GM06990 (cell line): Measurements from ENCODE around the gene FERD3L.

Experiments used
- DNase-seq: peaks from one replicate; pipeline ENCODE4 v3.0.0-alpha.2; 2011; ENCODE audit not compliant: insufficient read length; ENCODE audit errors: extremely low read depth
- H3K27me3 ChIP-seq: replicated peaks from 2 replicates; pipeline ENCODE4 v1.6.0; 2011; ENCODE audit warnings: low read length; ENCODE audit not compliant: control insufficient read depth, insufficient read depth
- H3K36me3 ChIP-seq: 2 replicates; pipeline ENCODE4 v1.5.1; 2011; ENCODE audit warnings: low read length; ENCODE audit not compliant: control insufficient read depth, insufficient read depth
- H3K4me3 ChIP-seq: replicated peaks from 2 replicates; pipeline ENCODE4 v1.5.1; 2011; ENCODE audit warnings: low read depth, mild to moderate bottlenecking, control low read depth, low read length
- TF ChIP-seq, protein P1 (sequence below): IDR thresholded peaks from 2 replicates; pipeline ENCODE4 v1.5.1; 2011; ENCODE audit warnings: low read length, control low read depth, mild to moderate bottlenecking, inconsistent platforms; ENCODE audit not compliant: insufficient read depth, poor library complexity, severe bottlenecking

FERD3L gene

DNA sequence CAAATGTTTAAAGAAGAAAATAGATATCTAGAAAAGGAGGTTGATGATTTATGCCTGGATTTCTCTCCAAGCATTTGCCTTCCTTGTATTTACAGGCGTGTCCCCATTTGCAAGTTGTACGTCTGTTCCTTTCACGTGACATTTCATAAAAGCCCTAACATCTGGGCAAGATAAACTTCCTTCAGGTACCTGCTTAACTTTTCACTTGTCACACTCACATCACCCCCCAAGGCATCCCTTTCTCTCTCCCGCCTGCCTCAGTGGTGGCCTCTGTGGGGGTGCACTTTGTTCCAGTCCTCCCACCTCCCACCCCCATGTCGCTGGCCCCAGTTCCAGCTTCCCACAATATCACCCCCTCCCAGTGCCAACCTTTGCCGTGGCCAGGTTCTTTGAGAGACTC lies 34.4 kb downstream of the FERD3L start:
- no peak for DNase-seq
- TF ChIP-seq, protein P1, sequence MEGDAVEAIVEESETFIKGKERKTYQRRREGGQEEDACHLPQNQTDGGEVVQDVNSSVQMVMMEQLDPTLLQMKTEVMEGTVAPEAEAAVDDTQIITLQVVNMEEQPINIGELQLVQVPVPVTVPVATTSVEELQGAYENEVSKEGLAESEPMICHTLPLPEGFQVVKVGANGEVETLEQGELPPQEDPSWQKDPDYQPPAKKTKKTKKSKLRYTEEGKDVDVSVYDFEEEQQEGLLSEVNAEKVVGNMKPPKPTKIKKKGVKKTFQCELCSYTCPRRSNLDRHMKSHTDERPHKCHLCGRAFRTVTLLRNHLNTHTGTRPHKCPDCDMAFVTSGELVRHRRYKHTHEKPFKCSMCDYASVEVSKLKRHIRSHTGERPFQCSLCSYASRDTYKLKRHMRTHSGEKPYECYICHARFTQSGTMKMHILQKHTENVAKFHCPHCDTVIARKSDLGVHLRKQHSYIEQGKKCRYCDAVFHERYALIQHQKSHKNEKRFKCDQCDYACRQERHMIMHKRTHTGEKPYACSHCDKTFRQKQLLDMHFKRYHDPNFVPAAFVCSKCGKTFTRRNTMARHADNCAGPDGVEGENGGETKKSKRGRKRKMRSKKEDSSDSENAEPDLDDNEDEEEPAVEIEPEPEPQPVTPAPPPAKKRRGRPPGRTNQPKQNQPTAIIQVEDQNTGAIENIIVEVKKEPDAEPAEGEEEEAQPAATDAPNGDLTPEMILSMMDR, result no peak
- Histone ChIP-seq H3K4me3 (no peak overlapping the region), H3K27me3 (peaks cover 3% of the 10 kb centered on the region), H3K36me3 (no peaks in the 10 kb centered on the region)

DNA sequence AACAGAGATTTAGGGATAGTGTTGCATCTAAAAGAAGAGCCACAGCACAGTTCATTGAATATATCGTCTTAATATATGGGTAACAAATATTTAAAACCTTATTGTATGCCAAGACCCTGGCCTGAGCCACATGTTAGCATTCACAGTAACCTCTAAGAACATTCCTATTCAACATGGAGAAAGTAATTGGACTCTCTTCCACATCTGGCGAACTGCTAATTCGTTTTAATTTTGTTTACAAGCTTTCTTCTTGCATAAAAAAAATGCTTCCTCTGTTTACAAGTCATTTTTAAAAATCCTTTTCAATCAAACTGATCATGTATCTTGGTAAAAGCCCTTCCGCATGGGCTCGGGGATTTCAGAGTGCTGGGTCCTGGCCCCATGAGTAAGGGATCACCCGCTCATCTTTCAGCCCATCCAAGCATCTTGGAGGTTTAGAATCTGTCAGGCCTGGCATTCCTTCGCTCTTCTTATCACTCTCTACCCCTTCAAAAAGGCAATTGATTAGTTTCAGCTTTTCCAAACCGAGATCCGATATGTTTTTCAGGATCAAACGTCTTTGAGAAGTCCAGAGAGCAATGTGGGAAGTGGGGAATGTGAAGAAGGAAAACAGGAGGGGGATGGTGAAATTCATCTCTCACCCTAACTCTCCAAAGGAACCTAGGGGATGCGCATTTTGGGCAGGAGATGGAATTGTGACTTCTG lies 35.0 kb downstream of the FERD3L start:
- DNase-seq, result no peak
- TF ChIP-seq, protein P1, result no peak
- Histone ChIP-seq H3K36me3 (no peaks in the 10 kb centered on the region), H3K4me3 (no peak overlapping the region), H3K27me3 (peaks cover 3% of the 10 kb centered on the region)

DNA sequence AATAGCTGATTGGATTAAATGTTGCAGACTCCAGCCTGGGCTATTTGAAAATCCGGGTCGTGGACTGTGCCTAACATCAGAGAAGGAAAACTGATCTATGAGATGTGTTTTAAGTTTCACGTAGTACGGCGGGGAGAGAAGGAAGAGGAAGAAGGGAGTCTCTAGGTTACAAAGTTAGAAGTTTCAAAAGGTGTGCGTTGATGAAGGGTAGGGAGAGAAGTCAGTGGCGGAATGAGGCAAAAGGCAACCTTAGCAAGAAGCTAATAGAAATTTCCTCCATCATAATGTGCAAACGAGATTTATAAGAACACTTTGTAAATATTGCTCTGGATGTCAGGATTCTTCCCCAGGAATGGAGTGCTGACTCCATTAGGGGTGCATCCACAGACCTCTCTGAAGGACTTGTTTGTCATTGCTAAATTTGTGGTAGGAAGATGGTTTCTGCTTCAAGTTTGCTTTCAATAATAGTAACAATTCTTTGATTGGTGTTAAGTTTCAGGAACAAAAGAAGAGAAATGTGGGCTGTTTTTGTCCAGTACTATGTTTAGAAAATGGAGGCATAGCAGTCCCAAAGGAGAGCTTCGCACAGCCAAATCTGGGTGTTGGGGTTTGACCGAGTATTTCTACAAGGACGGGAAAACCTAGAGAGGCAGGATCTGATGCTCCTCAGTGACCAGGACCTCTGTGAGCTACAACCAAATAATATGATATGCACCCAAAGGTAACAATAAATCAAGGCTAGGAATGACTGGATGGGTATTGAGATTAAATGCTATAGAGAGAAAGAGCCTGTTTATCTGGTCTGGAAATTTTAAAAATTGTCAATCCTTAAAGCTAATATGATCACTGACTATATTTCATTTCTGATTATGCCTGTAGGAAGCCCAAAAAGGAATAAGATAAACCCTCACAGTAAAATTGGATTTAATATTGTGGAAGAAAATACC lies 35.9 kb downstream of the FERD3L start:
- H3K36me3 ChIP-seq, result no peaks in the 10 kb centered on the region
- no peak overlapping the region for H3K4me3 ChIP-seq
- DNase-seq, result no peak
- TF ChIP-seq, protein P1, result no peak
- peaks cover 3% of the 10 kb centered on the region for H3K27me3 ChIP-seq

DNA sequence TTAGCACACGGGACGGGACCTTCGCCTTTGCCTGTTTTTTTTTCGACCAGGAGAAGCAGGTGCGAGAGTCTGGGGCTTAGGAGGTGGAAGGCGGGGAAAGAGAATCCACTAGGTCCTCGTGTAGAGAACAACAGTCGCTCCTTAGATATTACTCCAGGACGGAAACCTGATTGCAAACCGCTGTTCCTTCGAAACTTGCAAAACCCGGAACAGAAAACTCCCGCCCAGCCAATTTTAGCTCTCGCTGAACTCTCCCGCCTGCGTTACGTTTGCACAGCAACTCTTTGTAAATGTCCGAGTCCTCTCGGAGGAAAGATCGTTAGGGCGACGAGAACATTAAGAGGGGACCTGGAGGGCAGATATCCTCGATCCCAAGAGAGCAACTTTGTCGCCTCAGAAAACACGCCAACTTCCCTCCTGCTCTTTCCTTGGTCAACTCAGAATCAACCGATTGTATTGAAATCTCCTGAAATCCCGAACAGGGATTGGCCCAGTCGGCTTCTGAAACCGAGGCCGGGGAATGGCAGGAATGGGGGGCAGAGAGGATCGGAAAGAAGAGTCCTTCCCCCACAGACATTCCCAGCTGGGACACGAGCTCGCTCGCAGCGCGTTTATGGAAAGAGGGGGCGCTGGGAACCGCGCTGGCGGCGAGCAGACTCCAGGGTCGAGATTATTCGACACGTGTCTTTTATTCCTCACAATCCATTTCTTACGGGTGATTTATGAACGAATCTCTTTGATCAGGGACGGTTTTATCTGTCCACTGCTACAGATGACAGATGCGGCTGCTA lies 37.7 kb downstream of the FERD3L start:
- no peak for DNase-seq

DNA sequence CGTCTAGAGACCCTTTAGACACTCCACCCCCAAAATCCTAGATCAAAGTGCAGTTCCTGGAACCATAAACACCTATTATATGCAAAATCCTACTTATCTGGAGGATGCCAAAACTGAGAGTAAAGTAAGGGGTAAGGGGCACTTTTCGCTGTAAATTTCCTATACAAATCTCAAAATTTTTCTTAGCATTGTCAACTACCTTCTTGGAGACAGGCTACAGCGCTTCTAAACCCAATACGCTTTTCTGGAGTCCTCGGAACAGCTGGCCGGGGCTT lies 38.2 kb downstream of the FERD3L start:
- Histone ChIP-seq H3K4me3 (no peak overlapping the region), H3K36me3 (no peaks in the 10 kb centered on the region), H3K27me3 (peaks cover 3% of the 10 kb centered on the region)
- TF ChIP-seq, protein P1, result no peak
- DNase-seq, result no peak

More for the DNA sequence above, 37.7 kb downstream of the FERD3L start:
- H3K27me3 ChIP-seq, result peaks cover 3% of the 10 kb centered on the region
- H3K4me3 ChIP-seq, result no peak overlapping the region
- H3K36me3 ChIP-seq, result no peaks in the 10 kb centered on the region
- TF ChIP-seq, protein P1, result no peak
